GM23338 (cell line): Measurements from ENCODE around the gene KLLN. TPM values are rescaled to one million over a fixed set of nuclear protein-coding genes. Genes with fewer than 3 reads are reported as not detected.
"Not testable (repeated sequence)": the region's sequence is repeated elsewhere in the genome, so short reads cannot be mapped to it uniquely, and the experiment has no call there.

Source experiments
- ATAC-seq: fragments of 200-7000 bp; cut with Tn5 transposase; 3 replicates; pipeline ENCODE4 v1.9.1; 2020
- DNase-seq: peaks from one replicate; pipeline ENCODE4 v3.0.0-alpha.2; 2015; ENCODE audit warnings: low spot score
- H2AFZ ChIP-seq: fragments of 200-600 bp; sonication (generic); 2 replicates; pipeline ENCODE4 v1.8.0; 2016; ENCODE audit warnings: antibody characterized with exemption, mild to moderate bottlenecking, moderate library complexity
- H3F3A ChIP-seq: fragments of 200-600 bp; sonication (generic); replicated peaks from 2 replicates; pipeline ENCODE4 v1.8.0; 2017; ENCODE audit warnings: antibody characterized with exemption, mixed run types, low read depth
- H3K27ac ChIP-seq: fragments of 200-600 bp; sonication (generic); 2 replicates; pipeline ENCODE4 v1.6.1; 2016; ENCODE audit warnings: low read depth
- H3K27me3 ChIP-seq: fragments of 200-600 bp; sonication (generic); 2 replicates; pipeline ENCODE4 v1.8.0; 2016; ENCODE audit warnings: mild to moderate bottlenecking, mixed run types, moderate library complexity; ENCODE audit not compliant: insufficient read depth
- H3K36me3 ChIP-seq: fragments of 200-600 bp; sonication (generic); 2 replicates; pipeline ENCODE4 v1.8.0; 2016; ENCODE audit warnings: mild to moderate bottlenecking; ENCODE audit not compliant: insufficient read depth
- H3K4me1 ChIP-seq: fragments of 200-600 bp; sonication (generic); 2 replicates; pipeline ENCODE4 v1.8.0; 2016; ENCODE audit warnings: mild to moderate bottlenecking, moderate library complexity; ENCODE audit not compliant: insufficient read depth
- H3K4me2 ChIP-seq: fragments of 200-600 bp; sonication (generic); 2 replicates; pipeline ENCODE4 v1.7.1; 2017; ENCODE audit warnings: mixed run types
- H3K4me3 ChIP-seq: fragments of 200-600 bp; sonication (generic); 2 replicates; pipeline ENCODE4 v1.6.1; 2016; ENCODE audit warnings: mixed run types
- H3K79me2 ChIP-seq: fragments of 200-600 bp; sonication (generic); replicated peaks from 2 replicates; pipeline ENCODE4 v1.8.0; 2017; ENCODE audit warnings: mild to moderate bottlenecking; ENCODE audit not compliant: insufficient read depth
- H3K9me2 ChIP-seq: fragments of 200-600 bp; sonication (generic); 2 replicates; pipeline ENCODE4 v1.8.0; 2017; ENCODE audit not compliant: insufficient read depth
- H4K20me1 ChIP-seq: fragments of 200-600 bp; sonication (generic); replicated peaks from 2 replicates; pipeline ENCODE4 v1.8.0; 2017; ENCODE audit warnings: mild to moderate bottlenecking; ENCODE audit not compliant: insufficient read depth
- H3K27ac Mint-ChIP-seq: 2 replicates; pipeline ENCODE4 v1.8.0; 2020; ENCODE audit warnings: inconsistent platforms, mild to moderate bottlenecking, moderate library complexity, mixed read lengths
- H3K27me3 Mint-ChIP-seq: 3 replicates; pipeline ENCODE4 v1.8.0; 2022; ENCODE audit warnings: low read depth, mild to moderate bottlenecking, moderate library complexity, mixed read lengths, inconsistent platforms; ENCODE audit not compliant: insufficient read depth, poor library complexity
- H3K36me3 Mint-ChIP-seq: 3 replicates; pipeline ENCODE4 v1.8.0; 2021; ENCODE audit warnings: low read depth, mild to moderate bottlenecking, inconsistent platforms, moderate library complexity, mixed read lengths
- H3K4me1 Mint-ChIP-seq: 3 replicates; pipeline ENCODE4 v1.8.0; 2020; ENCODE audit warnings: mild to moderate bottlenecking, inconsistent platforms, mixed read lengths
- H3K4me3 Mint-ChIP-seq: 3 replicates; pipeline ENCODE4 v1.8.0; 2021; ENCODE audit warnings: moderate library complexity, mild to moderate bottlenecking, inconsistent platforms, mixed read lengths
- H3K9me3 Mint-ChIP-seq: 3 replicates; pipeline ENCODE4 v1.8.0; 2020; ENCODE audit warnings: moderate library complexity, mild to moderate bottlenecking, inconsistent platforms, mixed read lengths
- CREB1 ChIP-seq: fragments of 250-450 bp; sonication (Bioruptor Pico); IDR thresholded peaks from 2 replicates; pipeline ENCODE4 v1.5.0; 2020; ENCODE audit warnings: low read depth, mild to moderate bottlenecking, moderate library complexity
- EZH2 ChIP-seq: fragments of 200-600 bp; sonication (generic); IDR thresholded peaks from one replicate; pipeline ENCODE4 v1.8.0; 2017; ENCODE audit warnings: antibody characterized with exemption, mild to moderate bottlenecking, low read depth; ENCODE audit not compliant: unreplicated experiment
- EZH2phosphoT487 ChIP-seq: fragments of 200-600 bp; sonication (generic); IDR thresholded peaks from one replicate; pipeline ENCODE4 v1.8.1; 2018; ENCODE audit warnings: antibody characterized with exemption; ENCODE audit not compliant: unreplicated experiment
- JUNB ChIP-seq: IDR thresholded peaks from one replicate; pipeline ENCODE4 v1.6.1; 2016; ENCODE audit warnings: antibody characterized with exemption; ENCODE audit not compliant: unreplicated experiment
- NANOG ChIP-seq: IDR thresholded peaks from 2 replicates; pipeline ENCODE4 v1.6.1; 2016; ENCODE audit warnings: antibody characterized with exemption, borderline replicate concordance
- POLR2AphosphoS5 ChIP-seq: IDR thresholded peaks from 2 replicates; pipeline ENCODE4 v1.6.1; 2016; ENCODE audit warnings: antibody characterized with exemption, low read depth
- ZNF462 ChIP-seq: fragments of 250-450 bp; sonication (Bioruptor Pico); IDR thresholded peaks from 2 replicates; pipeline ENCODE4 v1.5.0; 2020; ENCODE audit warnings: mild to moderate bottlenecking, moderate library complexity
- polyA plus RNA-seq: library from polyadenylated mRNA; unstranded; fragments of >200 nt; fragmentation: Nextera tagmentation; extraction: Ambion mirVana; gene quantifications from 2 replicates; pipeline ENCODE4 v1.2.1, GENCODE V29; 2016
- total RNA-seq: library from RNA; depleted of rRNA; stranded (reverse); fragments of >200 nt; shearing (Covaris generic); gene quantifications from 2 replicates; pipeline ENCODE4 v1.2.3, GENCODE V29; 2014
- TF ChIP-seq, protein P1 (sequence below), 2 experiments: fragments of 200-600 bp in 1 of 2; sonication (generic) in 1 of 2; conservative IDR thresholded peaks; 2 replicates each; pipeline versions ENCODE4 v1.5.1 to v1.6.1; 2016 to 2017; ENCODE audit warnings: antibody characterized with exemption in 2 of 2, low read depth in 2 of 2, mild to moderate bottlenecking in 2 of 2, moderate library complexity in 1 of 2

Gene KLLN
- total and polyA plus RNA-seq, 2 experiments from 2014 or later = 0.24 to 0.29 TPM

- TF ChIP-seq, protein P1, sequence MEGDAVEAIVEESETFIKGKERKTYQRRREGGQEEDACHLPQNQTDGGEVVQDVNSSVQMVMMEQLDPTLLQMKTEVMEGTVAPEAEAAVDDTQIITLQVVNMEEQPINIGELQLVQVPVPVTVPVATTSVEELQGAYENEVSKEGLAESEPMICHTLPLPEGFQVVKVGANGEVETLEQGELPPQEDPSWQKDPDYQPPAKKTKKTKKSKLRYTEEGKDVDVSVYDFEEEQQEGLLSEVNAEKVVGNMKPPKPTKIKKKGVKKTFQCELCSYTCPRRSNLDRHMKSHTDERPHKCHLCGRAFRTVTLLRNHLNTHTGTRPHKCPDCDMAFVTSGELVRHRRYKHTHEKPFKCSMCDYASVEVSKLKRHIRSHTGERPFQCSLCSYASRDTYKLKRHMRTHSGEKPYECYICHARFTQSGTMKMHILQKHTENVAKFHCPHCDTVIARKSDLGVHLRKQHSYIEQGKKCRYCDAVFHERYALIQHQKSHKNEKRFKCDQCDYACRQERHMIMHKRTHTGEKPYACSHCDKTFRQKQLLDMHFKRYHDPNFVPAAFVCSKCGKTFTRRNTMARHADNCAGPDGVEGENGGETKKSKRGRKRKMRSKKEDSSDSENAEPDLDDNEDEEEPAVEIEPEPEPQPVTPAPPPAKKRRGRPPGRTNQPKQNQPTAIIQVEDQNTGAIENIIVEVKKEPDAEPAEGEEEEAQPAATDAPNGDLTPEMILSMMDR (conservative IDR thresholded peaks at IDR 0.05; ENCODE audit: low read depth in 2 of 2) = no peak
- TF ChIP-seq JUNB (no peak), CREB1 (CRISPR knock-in tag) (no peak)
Observed at GRCh38 chr10:87847550-87847949, 15.8 kb downstream of the KLLN start (continued).

DNA sequence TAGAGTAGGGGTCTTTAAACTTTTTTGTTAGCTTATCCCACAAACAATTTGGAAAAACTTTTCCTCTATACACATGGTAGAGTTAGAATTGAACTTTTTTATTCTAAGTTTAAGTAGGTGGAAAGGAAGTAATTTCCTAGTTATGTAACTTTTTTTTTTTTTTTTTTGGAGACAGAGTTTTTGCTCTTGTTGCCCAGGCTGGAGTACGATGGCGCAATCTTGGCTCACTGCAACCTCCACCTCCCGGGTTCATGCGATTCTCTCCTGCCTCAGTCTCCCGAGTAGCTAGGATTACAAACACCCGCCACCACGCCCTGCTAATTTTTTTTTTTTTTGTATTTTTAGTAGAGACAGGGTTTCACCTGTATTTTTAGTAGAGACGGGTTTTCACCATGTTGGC is 16.6 kb downstream of the KLLN start:
- H2AFZ ChIP-seq, H3K36me3 ChIP-seq, H3K79me2 ChIP-seq, H3K4me3 ChIP-seq, H3K9me2 ChIP-seq, H3F3A ChIP-seq, H3K27ac Mint-ChIP-seq, H3K27ac ChIP-seq, H3K4me3 Mint-ChIP-seq, ATAC-seq, H3K9me3 Mint-ChIP-seq, H3K4me2 ChIP-seq, H3K36me3 Mint-ChIP-seq, H4K20me1 ChIP-seq, H3K27me3 Mint-ChIP-seq, H3K27me3 ChIP-seq, DNase-seq: not testable (repeated sequence)
- H3K4me1 ChIP-seq = 0 out of 2 replicates have a peak, but pooled peaks cover 12% of the 10 kb centered on the region
- peaks cover 14% of the 10 kb centered on the region for H3K4me1 Mint-ChIP-seq

DNA sequence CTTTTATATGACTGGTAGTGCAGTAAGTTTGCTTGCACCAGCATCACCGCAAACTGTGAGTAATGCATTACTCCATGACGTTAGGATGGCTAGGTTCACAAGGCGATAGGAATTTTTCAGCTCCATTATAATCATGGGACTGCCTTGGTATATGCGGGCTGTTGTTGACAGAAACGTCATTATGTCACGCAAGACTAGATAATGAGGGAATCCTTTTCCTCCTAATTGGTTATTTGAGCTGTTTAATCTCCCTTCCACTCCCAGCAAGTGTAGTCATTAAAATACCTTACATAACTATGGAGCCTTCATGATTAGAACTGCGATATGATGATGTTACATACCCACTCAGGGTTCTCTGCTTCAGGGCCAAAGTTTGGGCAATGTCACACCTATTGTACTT is 17.3 kb downstream of the KLLN start:
- Histone ChIP-seq H3K79me2 (no peaks in the 10 kb centered on the region), H3K4me2 (no peak overlapping the region), H2AFZ (no peak overlapping the region), H3F3A (no peaks in the 10 kb centered on the region), H4K20me1 (no peaks in the 10 kb centered on the region), H3K4me3 (no peak overlapping the region), H3K9me2 (no peaks in the 10 kb centered on the region), H3K36me3 (no peaks in the 10 kb centered on the region), H3K27ac (no peak overlapping the region), H3K4me1 (0 out of 2 replicates have a peak, but pooled peaks cover 8% of the 10 kb centered on the region), H3K27me3 (no peaks in the 10 kb centered on the region)
- TF ChIP-seq CREB1 (CRISPR knock-in tag) (no peak), NANOG (no peak), JUNB (no peak), POLR2AphosphoS5 (no peak)
- DNase-seq (no peak), ATAC-seq (no peak)
- Mint-ChIP-seq H3K9me3 (no peaks in the 10 kb centered on the region), H3K4me1 (peaks cover 11% of the 10 kb centered on the region), H3K4me3 (no peak overlapping the region), H3K27me3 (no peaks in the 10 kb centered on the region), H3K27ac (no peak overlapping the region), H3K36me3 (no peaks in the 10 kb centered on the region)

DNA sequence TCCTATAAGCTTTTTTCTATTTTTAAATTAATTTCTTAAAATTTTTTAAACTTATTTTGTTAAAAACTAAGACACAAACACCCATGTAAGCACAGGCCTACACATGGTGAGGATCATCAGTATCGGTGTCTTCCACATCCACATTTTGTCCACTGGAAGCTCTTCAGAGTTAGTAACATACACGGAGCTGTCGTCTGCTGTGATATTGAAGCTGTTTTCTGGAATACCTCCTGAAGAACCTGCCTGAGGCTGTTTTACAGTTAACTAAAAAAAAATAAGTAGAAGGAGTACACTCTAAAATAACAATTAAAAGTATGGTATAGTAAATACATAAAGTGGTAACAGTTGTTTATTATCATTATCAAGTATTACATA is 17.7 kb downstream of the KLLN start:
- no peaks in the 10 kb centered on the region for H3F3A ChIP-seq
- no peaks in the 10 kb centered on the region for H3K9me2 ChIP-seq
- Mint-ChIP-seq H3K27me3 (no peaks in the 10 kb centered on the region), H3K27ac (no peak overlapping the region), H3K9me3 (no peaks in the 10 kb centered on the region), H3K4me3 (no peak overlapping the region), H3K36me3 (no peaks in the 10 kb centered on the region), H3K4me1 (peaks cover 7% of the 10 kb centered on the region)
- H3K79me2 ChIP-seq = no peaks in the 10 kb centered on the region
- H3K27ac ChIP-seq = no peak overlapping the region
- ATAC-seq (no peak), DNase-seq (no peak)
- H2AFZ ChIP-seq = no peak overlapping the region
- no peak overlapping the region for H3K4me2 ChIP-seq
- H3K36me3 ChIP-seq = no peaks in the 10 kb centered on the region
- H3K27me3 ChIP-seq = no peaks in the 10 kb centered on the region
- 0 out of 2 replicates have a peak, but pooled peaks cover 6% of the 10 kb centered on the region for H3K4me1 ChIP-seq
- H4K20me1 ChIP-seq = no peaks in the 10 kb centered on the region
- no peak overlapping the region for H3K4me3 ChIP-seq
- TF ChIP-seq EZH2phosphoT487 (no peak), CREB1 (CRISPR knock-in tag) (no peak), EZH2 (no peak), ZNF462 (no peak)
